Measurements from ENCODE around the gene PILRA. TPM values are rescaled to one million over a fixed set of nuclear protein-coding genes. Genes with fewer than 3 reads are reported as not detected.
"Not testable (repeated sequence)": the region's sequence is repeated elsewhere in the genome, so short reads cannot be mapped to it uniquely, and the experiment has no call there.

The PILRA gene
- total RNA-seq, 2 donors from 2014 or later: 2.1 to 12.8 TPM

- H3K4me3 ChIP-seq (ENCODE audit: low read length): peak overlapping the region; percentile 86
- Mint-ChIP-seq H3K27me3 (ENCODE audit: insufficient read depth) (no peaks in the 10 kb centered on the region), H3K27ac (peak overlapping the region; percentile 95), H3K4me3 (peak overlapping the region; percentile 81), H3K4me1 (peaks cover 40% of the 10 kb centered on the region), H3K36me3 (ENCODE audit: low read depth) (peaks cover 40% of the 10 kb centered on the region), H3K9me3 (no peaks in the 10 kb centered on the region)
- H3K27ac ChIP-seq (ENCODE audit: low read depth, low read length): peak overlapping the region; percentile 73
- no peaks in the 10 kb centered on the region for H3K27me3 ChIP-seq (ENCODE audit: control insufficient read depth, insufficient read depth, low read length, poor library complexity, severe bottlenecking)
- H3K9ac ChIP-seq (ENCODE audit: extremely low read depth, low read length, poor library complexity, severe bottlenecking): peak overlapping the region; percentile 62
- 3% methylated on average over 22 to 81 of the region's 81 CpGs for WGBS, 2 experiments (ENCODE audit: insufficient coverage in 1 of 2, insufficient read length in 1 of 2)
- peaks cover 24% of the 10 kb centered on the region for H3K4me1 ChIP-seq (ENCODE audit: control insufficient read depth, insufficient read depth, low read length)
- peak; percentile 77 for DNase-seq
- no peak for TF ChIP-seq CTCF (conservative IDR thresholded peaks at IDR 0.05)
- H3K36me3 ChIP-seq (ENCODE audit: control insufficient read depth, insufficient read depth, low read length): peaks cover 60% of the 10 kb centered on the region
- no peaks in the 10 kb centered on the region for H3K9me3 ChIP-seq (ENCODE audit: control insufficient read depth, low read length)
Measured at GRCh38 chr7:100435401-100436304, 62.4 kb downstream of the PILRA start.

GRCh38 chr7:100437150-100438100, 64.1 kb downstream of the PILRA start:
- 95 to 96% methylated on average over 22 to 28 of the region's 28 CpGs for WGBS, 2 experiments (ENCODE audit: insufficient coverage in 1 of 2, insufficient read length in 1 of 2)
- no peak overlapping the region for H3K4me3 Mint-ChIP-seq
- no peak for TF ChIP-seq CTCF (conservative IDR thresholded peaks at IDR 0.05)
- no peaks in the 10 kb centered on the region for H3K9me3 ChIP-seq (ENCODE audit: control insufficient read depth, low read length)
- H3K27me3 ChIP-seq (ENCODE audit: control insufficient read depth, insufficient read depth, low read length, poor library complexity, severe bottlenecking): no peaks in the 10 kb centered on the region
- H3K27ac ChIP-seq (ENCODE audit: low read depth, low read length): no peak overlapping the region
- peaks cover 29% of the 10 kb centered on the region for H3K36me3 Mint-ChIP-seq (ENCODE audit: low read depth)
- H3K4me1 ChIP-seq (ENCODE audit: control insufficient read depth, insufficient read depth, low read length): peaks cover 9% of the 10 kb centered on the region
- no peak overlapping the region for H3K9ac ChIP-seq (ENCODE audit: extremely low read depth, low read length, poor library complexity, severe bottlenecking)
- H3K36me3 ChIP-seq (ENCODE audit: control insufficient read depth, insufficient read depth, low read length): peaks cover 43% of the 10 kb centered on the region
- H3K27me3 Mint-ChIP-seq (ENCODE audit: insufficient read depth): no peaks in the 10 kb centered on the region
- H3K4me3 ChIP-seq (ENCODE audit: low read length): no peak overlapping the region
- peak overlapping the region; percentile 44 for H3K27ac Mint-ChIP-seq
- H3K9me3 Mint-ChIP-seq: no peaks in the 10 kb centered on the region
- peaks cover 27% of the 10 kb centered on the region for H3K4me1 Mint-ChIP-seq
- DNase-seq: no peak

GRCh38 chr7:100438172-100438571, 64.9 kb downstream of the PILRA start:
- no peak for TF ChIP-seq CTCF (conservative IDR thresholded peaks at IDR 0.05)
- Histone ChIP-seq H3K4me3 (ENCODE audit: low read length) (no peak overlapping the region), H3K9me3 (ENCODE audit: control insufficient read depth, low read length) (no peaks in the 10 kb centered on the region), H3K36me3 (ENCODE audit: control insufficient read depth, insufficient read depth, low read length) (peaks cover 36% of the 10 kb centered on the region), H3K4me1 (ENCODE audit: control insufficient read depth, insufficient read depth, low read length) (peaks cover 8% of the 10 kb centered on the region), H3K27ac (ENCODE audit: low read depth, low read length) (no peak overlapping the region), H3K9ac (ENCODE audit: extremely low read depth, low read length, poor library complexity, severe bottlenecking) (no peak overlapping the region), H3K27me3 (ENCODE audit: control insufficient read depth, insufficient read depth, low read length, poor library complexity, severe bottlenecking) (no peaks in the 10 kb centered on the region)
- H3K36me3 Mint-ChIP-seq (ENCODE audit: low read depth): peaks cover 21% of the 10 kb centered on the region
- H3K4me1 Mint-ChIP-seq: peaks cover 20% of the 10 kb centered on the region
- no peak overlapping the region for H3K4me3 Mint-ChIP-seq
- no peak for DNase-seq
- no peaks in the 10 kb centered on the region for H3K27me3 Mint-ChIP-seq (ENCODE audit: insufficient read depth)
- WGBS, 2 experiments (ENCODE audit: insufficient coverage in 1 of 2, insufficient read length in 1 of 2): 95 to 100% methylated on average over 2 of the region's 2 CpGs
- no peak overlapping the region for H3K27ac Mint-ChIP-seq
- no peaks in the 10 kb centered on the region for H3K9me3 Mint-ChIP-seq

GRCh38 chr7:100438731-100439130, 65.4 kb downstream of the PILRA start:
- H3K27me3 ChIP-seq (ENCODE audit: control insufficient read depth, insufficient read depth, low read length, poor library complexity, severe bottlenecking); H3K4me3 ChIP-seq (ENCODE audit: low read length); H3K27me3 Mint-ChIP-seq (ENCODE audit: insufficient read depth); H3K9ac ChIP-seq (ENCODE audit: extremely low read depth, low read length, poor library complexity, severe bottlenecking); H3K9me3 ChIP-seq (ENCODE audit: control insufficient read depth, low read length); H3K4me1 ChIP-seq (ENCODE audit: control insufficient read depth, insufficient read depth, low read length); H3K27ac Mint-ChIP-seq; DNase-seq; H3K9me3 Mint-ChIP-seq; H3K4me3 Mint-ChIP-seq; H3K27ac ChIP-seq (ENCODE audit: low read depth, low read length): not testable (repeated sequence)
- H3K36me3 ChIP-seq (ENCODE audit: control insufficient read depth, insufficient read depth, low read length): peaks cover 30% of the 10 kb centered on the region
- Mint-ChIP-seq H3K36me3 (ENCODE audit: low read depth) (peaks cover 16% of the 10 kb centered on the region), H3K4me1 (peaks cover 15% of the 10 kb centered on the region)
- 89 to 95% methylated on average over 4 to 8 of the region's 8 CpGs for WGBS, 2 experiments (ENCODE audit: insufficient coverage in 1 of 2, insufficient read length in 1 of 2)
